HG03060 (cell line): Measurements from ENCODE around the gene ZNF775.
A peak's percentile ranks its signal among the peaks of the same experiment; 100 is the strongest.

Source experiments
- ATAC-seq: cut with Tn5 transposase; IDR thresholded peaks from one replicate; pipeline ENCODE4 v1.9.1; 2021; ENCODE audit warnings: low read depth, moderate number of reproducible peaks; ENCODE audit not compliant: unreplicated experiment

ZNF775 gene

GRCh38 chr7:150368096-150368883 lies 10.8 kb upstream of the ZNF775 start, which contains the start of gene REPIN1:
Gene REPIN1, plus strand, starts transcription at chr7:150368822. Its CDS starts 890 bp downstream, at chr7:150369712.
- ATAC-seq, result peak; percentile 34

GRCh38 chr7:150368884-150369747 lies 10.0 kb upstream of the ZNF775 start:
- no peak for ATAC-seq

GRCh38 chr7:150369748-150370501 lies 9.2 kb upstream of the ZNF775 start:
- no peak for ATAC-seq

- no peak for ATAC-seq
These were observed 8.5 kb upstream of the ZNF775 start for GRCh38 chr7:150370612-150371071.

- no peak for ATAC-seq
These were observed 7.8 kb upstream of the ZNF775 start for GRCh38 chr7:150371131-150371995.

GRCh38 chr7:150371996-150372270 lies 7.2 kb upstream of the ZNF775 start:
- ATAC-seq, result no peak

- ATAC-seq, result no peak
These were observed 6.7 kb upstream of the ZNF775 start for GRCh38 chr7:150372271-150373048.

- ATAC-seq, result no peak
These were observed 5.9 kb upstream of the ZNF775 start for GRCh38 chr7:150373049-150373801.

GRCh38 chr7:150374026-150374425 lies 5.1 kb upstream of the ZNF775 start:
- ATAC-seq, result no peak

GRCh38 chr7:150374472-150374871 lies 4.7 kb upstream of the ZNF775 start:
- no peak for ATAC-seq

- peak; percentile 17 for ATAC-seq
These were observed 3.2 kb upstream of the ZNF775 start for GRCh38 chr7:150375662-150376521.

GRCh38 chr7:150376560-150376959 lies 2.6 kb upstream of the ZNF775 start:
- ATAC-seq, result no peak

- ATAC-seq, result no peak
These were observed 1.9 kb upstream of the ZNF775 start for GRCh38 chr7:150377196-150377595.

GRCh38 chr7:150377635-150378034 lies 1.5 kb upstream of the ZNF775 start:
- no peak for ATAC-seq

- ATAC-seq, result no peak
These were observed 846 bp upstream of the ZNF775 start for GRCh38 chr7:150378115-150378852.

GRCh38 chr7:150379441-150380379 lies 580 bp downstream of the ZNF775 start:
- ATAC-seq, result no peak
